Measurements from ENCODE around the gene ZNF726. TPM values are rescaled to one million over a fixed set of nuclear protein-coding genes. Genes with fewer than 3 reads are reported as not detected.
A peak's percentile ranks its signal among the peaks of the same experiment; 100 is the strongest.
"Not testable (repeated sequence)": the region's sequence is repeated elsewhere in the genome, so short reads cannot be mapped to it uniquely, and the experiment has no call there.

ZNF726 gene
- total RNA-seq, 2 experiments from 2014 or later = 19.1 to 20.7 TPM

GRCh38 chr19:23913931-23914330 is 755 bp upstream of the ZNF726 start:
- Mint-ChIP-seq H3K4me3 (peak overlapping the region; percentile 88), H3K4me1 (ENCODE audit: low read depth) (peaks cover 22% of the 10 kb centered on the region), H3K36me3 (ENCODE audit: low read depth) (peaks cover 26% of the 10 kb centered on the region), H3K9me3 (peaks cover 7% of the 10 kb centered on the region), H3K27ac (peak overlapping the region; percentile 92), H3K27me3 (no peaks in the 10 kb centered on the region)
- ChIA-PET CTCF (no interaction called here), POLR2A (interaction anchor here (0.9 to 1.8 kb wide), 4 partner anchors 10 to 173 kb away, joined by 3 to 6 read pairs (median 5); partner anchors contain the start of genes ZNF254 and ZNF681)
- DNase-seq = no peak
- intact Hi-C loops (cut with micrococcal nuclease) = no loop called here
- TF ChIP-seq CTCF (IDR thresholded peaks at IDR 0.05) = no peak
- no peak for ATAC-seq

GRCh38 chr19:23916991-23917390 is 2.3 kb downstream of the ZNF726 start:
- peaks cover 22% of the 10 kb centered on the region for H3K4me1 Mint-ChIP-seq (ENCODE audit: low read depth)
- H3K9me3 Mint-ChIP-seq = peaks cover 5% of the 10 kb centered on the region
- ATAC-seq (no peak), DNase-seq (no peak)
- intact Hi-C loops (cut with micrococcal nuclease) = no loop called here
- ChIA-PET CTCF (no interaction called here), POLR2A (no interaction called here)
- no peak overlapping the region for H3K27ac Mint-ChIP-seq
- TF ChIP-seq CTCF (IDR thresholded peaks at IDR 0.05) = no peak
- peak overlapping the region; percentile 17 for H3K4me3 Mint-ChIP-seq
- H3K27me3 Mint-ChIP-seq = no peaks in the 10 kb centered on the region
- peaks cover 47% of the 10 kb centered on the region for H3K36me3 Mint-ChIP-seq (ENCODE audit: low read depth)

GRCh38 chr19:23917856-23918255 is 3.2 kb downstream of the ZNF726 start:
- intact Hi-C loops (cut with micrococcal nuclease) = no loop called here
- peaks cover 54% of the 10 kb centered on the region for H3K36me3 Mint-ChIP-seq (ENCODE audit: low read depth)
- peak overlapping the region; percentile 8 for H3K27ac Mint-ChIP-seq
- peaks cover 5% of the 10 kb centered on the region for H3K9me3 Mint-ChIP-seq
- H3K4me3 Mint-ChIP-seq = no peak overlapping the region
- ChIA-PET POLR2A (no interaction called here), CTCF (no interaction called here)
- H3K27me3 Mint-ChIP-seq = no peaks in the 10 kb centered on the region
- DNase-seq = no peak
- peaks cover 22% of the 10 kb centered on the region for H3K4me1 Mint-ChIP-seq (ENCODE audit: low read depth)
- TF ChIP-seq CTCF (IDR thresholded peaks at IDR 0.05) = no peak
- ATAC-seq = no peak

- Mint-ChIP-seq H3K36me3 (ENCODE audit: low read depth) (peaks cover 60% of the 10 kb centered on the region), H3K27ac (no peak overlapping the region), H3K9me3 (peaks cover 3% of the 10 kb centered on the region), H3K4me1 (ENCODE audit: low read depth) (no peaks in the 10 kb centered on the region), H3K27me3 (no peaks in the 10 kb centered on the region), H3K4me3 (no peak overlapping the region)
- DNase-seq (no peak), ATAC-seq (no peak)
- no peak for TF ChIP-seq CTCF (IDR thresholded peaks at IDR 0.05)
- intact Hi-C loops (cut with micrococcal nuclease) = no loop called here
- ChIA-PET POLR2A (no interaction called here), CTCF (no interaction called here)
Measured at GRCh38 chr19:23925285-23925684, 10.6 kb downstream of the ZNF726 start.

- ATAC-seq = no peak
- POLR2A ChIA-PET = no interaction called here
- peaks cover 40% of the 10 kb centered on the region for H3K9me3 Mint-ChIP-seq
- CTCF ChIA-PET = no interaction called here
- DNase-seq = no peak
- H3K27ac Mint-ChIP-seq = no peak overlapping the region
- no peaks in the 10 kb centered on the region for H3K4me1 Mint-ChIP-seq (ENCODE audit: low read depth)
- TF ChIP-seq CTCF (IDR thresholded peaks at IDR 0.05) = no peak
- intact Hi-C loops (cut with micrococcal nuclease) = no loop called here
- H3K36me3 Mint-ChIP-seq (ENCODE audit: low read depth) = peaks cover 47% of the 10 kb centered on the region
- H3K27me3 Mint-ChIP-seq = no peaks in the 10 kb centered on the region
- no peak overlapping the region for H3K4me3 Mint-ChIP-seq
Measured at GRCh38 chr19:23932878-23933277, 18.2 kb downstream of the ZNF726 start.

- peaks cover 50% of the 10 kb centered on the region for H3K36me3 Mint-ChIP-seq (ENCODE audit: low read depth)
- H3K4me3 Mint-ChIP-seq; POLR2A ChIA-PET; DNase-seq; CTCF ChIA-PET; H3K27me3 Mint-ChIP-seq; H3K27ac Mint-ChIP-seq; intact Hi-C loops (cut with micrococcal nuclease); H3K4me1 Mint-ChIP-seq (ENCODE audit: low read depth); ATAC-seq: not testable (repeated sequence)
- H3K9me3 Mint-ChIP-seq = peaks cover 56% of the 10 kb centered on the region
Measured at GRCh38 chr19:23937031-23937430, 22.3 kb downstream of the ZNF726 start.
